Nephron (organoid): ENCODE results near the gene IGSF6.

Experiments
- H3K27ac Mint-ChIP-seq, 3 experiments: 2 replicates each; pipeline ENCODE4 v1.8.0; 2020; ENCODE audit warnings: mixed read lengths in 3 of 3, mild to moderate bottlenecking in 2 of 3, moderate library complexity in 1 of 3
- H3K27me3 Mint-ChIP-seq: 2 replicates; pipeline ENCODE4 v1.8.0; 2021; ENCODE audit warnings: low read depth, mild to moderate bottlenecking, moderate library complexity, mixed read lengths
- H3K36me3 Mint-ChIP-seq: 2 replicates; pipeline ENCODE4 v1.8.0; 2020; ENCODE audit warnings: low read depth, mixed read lengths
- H3K4me1 Mint-ChIP-seq: 2 replicates; pipeline ENCODE4 v1.8.0; 2020; ENCODE audit warnings: mixed read lengths
- H3K4me3 Mint-ChIP-seq, 3 experiments: 2 replicates each; pipeline ENCODE4 v1.8.0; 2020; ENCODE audit warnings: mild to moderate bottlenecking in 3 of 3, mixed read lengths in 3 of 3, moderate library complexity in 2 of 3
- H3K9me3 Mint-ChIP-seq: 2 replicates; pipeline ENCODE4 v1.8.0; 2020; ENCODE audit warnings: mixed read lengths
- CTCF ChIP-seq, 3 experiments: fragments of 200-600 bp; sonication (generic); IDR thresholded peaks; one replicate each; pipeline ENCODE4 v1.5.0; 2021; ENCODE audit warnings: antibody characterized with exemption in 3 of 3; ENCODE audit not compliant: unreplicated experiment in 3 of 3

The IGSF6 gene

DNA sequence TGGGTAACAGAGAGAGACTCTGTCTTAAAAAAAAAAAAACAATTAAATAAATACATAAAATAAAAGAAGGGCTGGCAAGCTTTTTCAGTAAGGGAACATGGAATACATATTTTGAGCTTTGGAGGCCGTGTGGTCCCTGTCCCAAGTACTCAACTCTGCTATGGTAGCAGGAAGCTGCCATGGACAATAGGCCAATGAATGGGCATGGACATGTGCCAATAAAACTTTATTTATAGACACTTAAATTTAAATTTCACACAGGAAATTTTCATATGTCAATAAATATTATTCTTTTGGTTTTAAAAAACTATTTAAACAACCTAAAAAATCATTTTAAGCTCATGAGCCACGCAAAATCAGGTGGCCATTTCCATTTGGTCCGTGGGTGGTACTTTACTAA lies 15.2 kb upstream of the IGSF6 start:
- no peaks in the 10 kb centered on the region for H3K36me3 Mint-ChIP-seq
- peaks cover 11% of the 10 kb centered on the region for H3K4me1 Mint-ChIP-seq
- H3K4me3 Mint-ChIP-seq: no peak overlapping the region
- H3K27me3 Mint-ChIP-seq: peaks cover 15% of the 10 kb centered on the region
- H3K27ac Mint-ChIP-seq: no peak overlapping the region
- TF ChIP-seq CTCF (IDR thresholded peaks at IDR 0.05; ENCODE audit: unreplicated experiment in 3 of 3): no peak
- no peaks in the 10 kb centered on the region for H3K9me3 Mint-ChIP-seq

GRCh38 chr16:21666772-21667171 lies 14.4 kb upstream of the IGSF6 start:
- Mint-ChIP-seq H3K4me3 (no peak overlapping the region), H3K9me3 (no peaks in the 10 kb centered on the region), H3K27ac (peak overlapping the region in 2 of 3 experiments; percentile 26 to 52), H3K27me3 (peaks cover 15% of the 10 kb centered on the region), H3K36me3 (no peaks in the 10 kb centered on the region), H3K4me1 (peaks cover 11% of the 10 kb centered on the region)
- TF ChIP-seq CTCF (IDR thresholded peaks at IDR 0.05; ENCODE audit: unreplicated experiment in 3 of 3): no peak

DNA sequence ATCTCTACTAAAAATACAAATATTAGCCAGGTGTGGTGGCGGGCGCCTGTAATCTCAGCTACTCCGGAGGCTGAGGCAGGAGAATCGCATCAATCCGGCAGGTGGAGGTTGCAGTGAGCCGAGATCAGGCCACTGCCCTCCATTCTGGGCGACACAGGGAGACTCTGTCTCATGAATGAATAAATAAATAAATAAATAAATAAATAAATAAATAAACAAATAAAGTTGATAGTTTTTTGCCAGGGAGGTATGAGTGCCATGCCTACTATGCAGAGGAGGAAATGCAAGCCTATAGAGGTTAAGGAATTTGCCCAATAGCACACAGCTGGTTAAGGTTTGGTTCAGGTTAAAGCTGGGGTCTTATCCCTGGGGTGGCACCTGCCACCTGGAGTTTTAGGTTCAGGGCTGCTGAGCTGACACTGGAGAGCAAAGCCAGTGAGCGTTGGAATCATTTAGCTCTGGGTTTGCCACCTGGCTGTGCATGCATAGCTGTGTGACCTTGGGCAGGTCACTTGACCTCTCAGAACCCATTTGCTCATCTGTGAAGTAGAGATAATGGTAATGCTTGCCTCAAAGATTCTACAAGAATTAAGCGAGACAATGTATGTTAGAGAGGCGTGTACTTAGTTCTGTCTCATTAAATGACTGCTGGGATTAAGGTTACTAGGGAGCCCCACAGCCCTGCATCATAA lies 12.5 kb upstream of the IGSF6 start:
- peaks cover 15% of the 10 kb centered on the region for H3K27me3 Mint-ChIP-seq
- no peaks in the 10 kb centered on the region for H3K9me3 Mint-ChIP-seq
- no peak overlapping the region for H3K4me3 Mint-ChIP-seq
- peaks cover 11% of the 10 kb centered on the region for H3K4me1 Mint-ChIP-seq
- no peak for TF ChIP-seq CTCF (IDR thresholded peaks at IDR 0.05; ENCODE audit: unreplicated experiment in 3 of 3)
- H3K36me3 Mint-ChIP-seq: peaks cover 5% of the 10 kb centered on the region
- H3K27ac Mint-ChIP-seq: no peak overlapping the region

GRCh38 chr16:21663889-21664647 lies 11.7 kb upstream of the IGSF6 start, which contains the start of gene OTOA:
TSS of gene OTOA (plus strand) at chr16:21663968. CDS start at chr16:21678515, 14,547 bp downstream.
- peaks cover 15% of the 10 kb centered on the region for H3K27me3 Mint-ChIP-seq
- no peak for TF ChIP-seq CTCF (IDR thresholded peaks at IDR 0.05; ENCODE audit: unreplicated experiment in 3 of 3)
- H3K27ac Mint-ChIP-seq: no peak within 1 kb of the TSS
- peaks cover 5% of the 10 kb centered on the region for H3K36me3 Mint-ChIP-seq
- H3K4me1 Mint-ChIP-seq: peaks cover 11% of the 10 kb centered on the region
- peak within 1 kb of the TSS; percentile 50 to 65 (median 65) for H3K4me3 Mint-ChIP-seq
- no peaks in the 10 kb centered on the region for H3K9me3 Mint-ChIP-seq

GRCh38 chr16:21659124-21659523 lies 6.7 kb upstream of the IGSF6 start:
- no peak for TF ChIP-seq CTCF (IDR thresholded peaks at IDR 0.05; ENCODE audit: unreplicated experiment in 3 of 3)
- no peaks in the 10 kb centered on the region for H3K9me3 Mint-ChIP-seq
- H3K27me3 Mint-ChIP-seq: peaks cover 11% of the 10 kb centered on the region
- H3K27ac Mint-ChIP-seq: no peak overlapping the region
- no peak overlapping the region for H3K4me3 Mint-ChIP-seq
- peaks cover 4% of the 10 kb centered on the region for H3K4me1 Mint-ChIP-seq
- peaks cover 26% of the 10 kb centered on the region for H3K36me3 Mint-ChIP-seq
